ENCODE data around the gene TMSB10. TPM values are rescaled to one million over a fixed set of nuclear protein-coding genes. Genes with fewer than 3 reads are reported as not detected.
A peak's percentile ranks its signal among the peaks of the same experiment; 100 is the strongest.

Gene TMSB10
- polyA plus RNA-seq, 3 donors = 5,130 to 7,914 (median 6,847) TPM

DNA sequence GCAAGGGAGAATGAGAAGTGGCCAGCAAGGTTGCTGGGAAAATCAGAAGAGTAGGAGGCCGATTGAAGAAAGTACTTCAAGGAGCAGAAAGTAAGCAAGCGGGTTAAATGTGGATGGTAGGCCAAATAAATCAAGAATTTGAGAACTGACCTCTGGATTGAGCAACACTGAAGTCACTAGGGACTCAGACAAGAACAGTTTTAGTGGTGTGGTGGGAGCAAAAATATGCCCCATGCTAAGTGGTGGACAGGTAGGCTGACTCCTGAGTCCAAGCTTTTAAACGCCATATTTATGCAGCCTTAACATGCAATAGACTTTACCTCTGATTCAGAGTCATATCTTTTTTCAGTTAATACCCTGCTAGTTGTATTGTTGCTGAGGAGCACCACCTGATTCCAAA lies 29.1 kb upstream of the TMSB10 start:
- Histone ChIP-seq H3K4me3 (replicated peaks in 1 of 3; ENCODE audit: low read depth in 2 of 3, low read length in 3 of 3) (no peak overlapping the region), H3K36me3 (replicated peaks in 1 of 2; ENCODE audit: control insufficient read depth in 1 of 2, insufficient read depth in 2 of 2, low read length in 2 of 2) (no peaks in the 10 kb centered on the region), H3K9me3 (replicated peaks in 1 of 2; ENCODE audit: control insufficient read depth in 1 of 2, insufficient read depth in 1 of 2, low read length in 2 of 2) (no peaks in the 10 kb centered on the region), H3K27ac (ENCODE audit: low read depth in 1 of 2, low read length in 2 of 2) (no peak overlapping the region), H3K9ac (ENCODE audit: insufficient read depth, low read length, poor library complexity, severe bottlenecking) (no peak overlapping the region), H2AFZ (ENCODE audit: insufficient read depth, low read depth, low read length, poor library complexity, severe bottlenecking) (no peak overlapping the region), H3K4me2 (replicated peaks; ENCODE audit: extremely low read depth, low read length, poor library complexity, severe bottlenecking) (no peak overlapping the region), H3K4me1 (ENCODE audit: control insufficient read depth in 1 of 2, insufficient read depth in 2 of 2, low read length in 2 of 2) (peaks cover 13 to 15% of the 10 kb centered on the region in 2 donors), H4K20me1 (ENCODE audit: insufficient read depth, low read length) (no peaks in the 10 kb centered on the region), H3K27me3 (ENCODE audit: control insufficient read depth in 2 of 2, insufficient read depth in 2 of 2, low read length in 2 of 2) (peaks cover 18 to 27% of the 10 kb centered on the region in 2 donors), H3K79me2 (ENCODE audit: insufficient read depth, low read length) (no peaks in the 10 kb centered on the region)
- Mint-ChIP-seq H3K27me3 (ENCODE audit: low read depth in 3 of 3) (peaks cover 32 to 47% (median 38%) of the 10 kb centered on the region in 3 donors), H3K4me1 (peaks cover 17% of the 10 kb centered on the region), H3K9me3 (peaks cover 0 to 10% (median 5%) of the 10 kb centered on the region in 7 donors), H3K27ac (no peak overlapping the region), H3K36me3 (peaks cover 5 to 10% of the 10 kb centered on the region in 2 donors), H3K4me3 (no peak overlapping the region)
- no peak for DNase-seq
- 89% methylated on average over 2 of the region's 3 CpGs for WGBS (ENCODE audit: insufficient coverage)
- TF ChIP-seq, protein P1, sequence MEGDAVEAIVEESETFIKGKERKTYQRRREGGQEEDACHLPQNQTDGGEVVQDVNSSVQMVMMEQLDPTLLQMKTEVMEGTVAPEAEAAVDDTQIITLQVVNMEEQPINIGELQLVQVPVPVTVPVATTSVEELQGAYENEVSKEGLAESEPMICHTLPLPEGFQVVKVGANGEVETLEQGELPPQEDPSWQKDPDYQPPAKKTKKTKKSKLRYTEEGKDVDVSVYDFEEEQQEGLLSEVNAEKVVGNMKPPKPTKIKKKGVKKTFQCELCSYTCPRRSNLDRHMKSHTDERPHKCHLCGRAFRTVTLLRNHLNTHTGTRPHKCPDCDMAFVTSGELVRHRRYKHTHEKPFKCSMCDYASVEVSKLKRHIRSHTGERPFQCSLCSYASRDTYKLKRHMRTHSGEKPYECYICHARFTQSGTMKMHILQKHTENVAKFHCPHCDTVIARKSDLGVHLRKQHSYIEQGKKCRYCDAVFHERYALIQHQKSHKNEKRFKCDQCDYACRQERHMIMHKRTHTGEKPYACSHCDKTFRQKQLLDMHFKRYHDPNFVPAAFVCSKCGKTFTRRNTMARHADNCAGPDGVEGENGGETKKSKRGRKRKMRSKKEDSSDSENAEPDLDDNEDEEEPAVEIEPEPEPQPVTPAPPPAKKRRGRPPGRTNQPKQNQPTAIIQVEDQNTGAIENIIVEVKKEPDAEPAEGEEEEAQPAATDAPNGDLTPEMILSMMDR (IDR thresholded peaks at IDR 0.05) = no peak
- intact Hi-C loops (cut with micrococcal nuclease) = no loop called here

DNA sequence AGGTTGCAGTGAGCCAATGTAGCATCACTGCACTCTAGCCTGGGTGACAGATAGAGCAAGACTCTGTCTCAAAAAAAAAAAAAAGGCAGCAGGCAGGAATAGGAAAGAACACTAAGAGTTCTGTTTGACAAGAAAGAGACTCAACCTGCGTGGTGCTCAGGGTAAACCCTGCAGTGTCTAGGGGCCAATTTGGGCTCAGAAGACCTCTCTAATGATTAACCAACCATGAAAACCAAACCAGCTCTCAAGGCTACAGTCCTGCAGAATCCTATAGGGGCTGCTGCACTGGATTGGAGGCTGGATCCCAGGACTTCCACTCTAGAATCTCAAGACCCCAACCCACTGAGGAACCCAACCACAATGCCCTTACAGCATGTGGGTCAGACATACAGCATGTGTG lies 27.0 kb upstream of the TMSB10 start:
- WGBS (ENCODE audit: insufficient coverage) = 100% methylated on average over 1 of the region's 1 CpG
- H3K9me3 ChIP-seq (replicated peaks in 1 of 2; ENCODE audit: control insufficient read depth in 1 of 2, insufficient read depth in 1 of 2, low read length in 2 of 2) = no peaks in the 10 kb centered on the region
- H3K9ac ChIP-seq (ENCODE audit: insufficient read depth, low read length, poor library complexity, severe bottlenecking) = no peak overlapping the region
- H3K4me1 Mint-ChIP-seq = peaks cover 29% of the 10 kb centered on the region
- no peak overlapping the region for H3K27ac Mint-ChIP-seq
- no peak overlapping the region for H3K27ac ChIP-seq (ENCODE audit: low read depth in 1 of 2, low read length in 2 of 2)
- peaks cover 22 to 27% of the 10 kb centered on the region in 2 donors for H3K4me1 ChIP-seq (ENCODE audit: control insufficient read depth in 1 of 2, insufficient read depth in 2 of 2, low read length in 2 of 2)
- H3K27me3 ChIP-seq (ENCODE audit: control insufficient read depth in 2 of 2, insufficient read depth in 2 of 2, low read length in 2 of 2) = peaks cover 23 to 34% of the 10 kb centered on the region in 2 donors
- H2AFZ ChIP-seq (ENCODE audit: insufficient read depth, low read depth, low read length, poor library complexity, severe bottlenecking) = no peak overlapping the region
- no peaks in the 10 kb centered on the region for H3K79me2 ChIP-seq (ENCODE audit: insufficient read depth, low read length)
- no peak overlapping the region for H3K4me3 ChIP-seq (replicated peaks in 1 of 3; ENCODE audit: low read depth in 2 of 3, low read length in 3 of 3)
- H3K4me3 Mint-ChIP-seq = peak overlapping the region; percentile 20 to 96
- no peaks in the 10 kb centered on the region for H3K36me3 ChIP-seq (replicated peaks in 1 of 2; ENCODE audit: control insufficient read depth in 1 of 2, insufficient read depth in 2 of 2, low read length in 2 of 2)
- H3K9me3 Mint-ChIP-seq = peaks cover 0 to 15% (median 6%) of the 10 kb centered on the region in 7 donors
- H4K20me1 ChIP-seq (ENCODE audit: insufficient read depth, low read length) = no peaks in the 10 kb centered on the region
- no peak overlapping the region for H3K4me2 ChIP-seq (replicated peaks; ENCODE audit: extremely low read depth, low read length, poor library complexity, severe bottlenecking)
- TF ChIP-seq, protein P1 (IDR thresholded peaks at IDR 0.05) = no peak
- peaks cover 44 to 59% (median 49%) of the 10 kb centered on the region in 3 donors for H3K27me3 Mint-ChIP-seq (ENCODE audit: low read depth in 3 of 3)
- H3K36me3 Mint-ChIP-seq = peaks cover 5 to 10% of the 10 kb centered on the region in 2 donors
- DNase-seq = no peak
- intact Hi-C loops (cut with micrococcal nuclease) = no loop called here

Data from CD14-positive monocyte (primary cell).